GM18867 (cell line): ENCODE results near the gene WDR27.

Experiments used
- ATAC-seq: cut with Tn5 transposase; IDR thresholded peaks from one replicate; pipeline ENCODE4 v1.9.1; 2021; ENCODE audit warnings: mild to moderate bottlenecking, moderate library complexity; ENCODE audit not compliant: unreplicated experiment

The WDR27 gene

DNA sequence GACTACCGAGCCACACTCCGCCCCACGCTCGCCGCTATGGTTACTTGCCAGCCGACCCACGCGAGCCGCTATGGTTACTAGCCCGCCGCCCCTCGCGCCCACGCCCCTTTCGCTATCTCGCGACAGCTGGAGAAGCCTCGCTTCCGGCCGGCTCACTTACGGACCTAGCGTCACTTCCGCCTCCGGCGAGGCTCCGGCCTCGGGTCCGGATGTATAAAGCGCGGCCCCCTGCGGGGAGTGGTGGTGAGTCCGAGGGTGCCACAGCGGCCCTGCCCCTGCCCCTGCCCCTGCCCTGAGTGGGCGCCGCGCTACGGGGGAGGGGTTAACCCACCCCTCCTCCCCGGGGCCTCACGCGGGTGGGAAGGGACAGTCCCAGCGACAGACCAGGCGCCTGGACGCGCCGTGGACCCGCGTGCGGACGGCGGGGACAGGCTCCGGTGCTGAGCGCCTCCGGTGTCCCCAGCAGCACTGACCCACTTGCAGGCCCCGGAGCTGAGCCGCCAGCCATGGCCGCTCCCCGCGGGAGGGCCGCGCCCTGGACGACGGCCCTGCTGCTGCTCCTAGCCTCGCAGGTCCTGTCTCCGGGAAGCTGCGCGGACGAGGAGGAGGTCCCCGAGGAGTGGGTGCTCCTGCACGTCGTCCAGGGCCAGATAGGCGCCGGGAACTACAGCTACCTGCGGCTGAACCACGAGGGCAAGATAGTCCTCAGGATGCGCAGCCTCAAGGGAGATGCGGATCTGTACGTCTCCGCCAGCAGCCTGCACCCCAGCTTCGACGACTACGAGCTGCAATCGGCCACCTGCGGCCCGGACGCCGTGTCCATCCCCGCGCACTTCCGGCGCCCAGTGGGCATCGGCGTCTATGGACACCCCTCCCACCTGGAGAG lies at the start of gene WDR27, which contains the start of gene C6orf120:
TSS of gene WDR27 (minus strand) at position 76 of the 886 bp plus-strand sequence. CDS start 13,024 bp downstream, outside the sequence.
TSS of gene C6orf120 (plus strand) at position 173 of the 886 bp plus-strand sequence. CDS start at position 507, 334 bp downstream.
- peak; percentile 92 for ATAC-seq

DNA sequence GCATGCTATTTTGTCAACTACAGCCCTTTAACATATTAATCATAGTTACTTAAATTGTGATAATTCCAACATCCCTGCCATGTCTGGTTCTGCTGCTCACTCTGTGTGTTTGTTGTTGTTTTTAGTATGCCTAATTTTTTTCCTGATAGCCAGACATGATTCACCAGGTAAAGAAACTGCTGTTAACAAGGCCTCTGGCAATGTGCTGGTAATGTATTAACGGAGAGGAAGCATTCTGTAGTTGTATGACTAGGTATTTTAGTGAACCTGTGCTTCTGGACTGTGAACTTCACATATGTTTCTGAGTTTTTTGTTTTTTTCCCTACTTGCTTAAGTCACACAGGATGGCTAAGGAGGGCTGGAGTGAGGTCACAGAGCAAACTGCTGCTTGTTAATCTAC lies 44.7 kb upstream of the WDR27 start:
- ATAC-seq, result no peak

DNA sequence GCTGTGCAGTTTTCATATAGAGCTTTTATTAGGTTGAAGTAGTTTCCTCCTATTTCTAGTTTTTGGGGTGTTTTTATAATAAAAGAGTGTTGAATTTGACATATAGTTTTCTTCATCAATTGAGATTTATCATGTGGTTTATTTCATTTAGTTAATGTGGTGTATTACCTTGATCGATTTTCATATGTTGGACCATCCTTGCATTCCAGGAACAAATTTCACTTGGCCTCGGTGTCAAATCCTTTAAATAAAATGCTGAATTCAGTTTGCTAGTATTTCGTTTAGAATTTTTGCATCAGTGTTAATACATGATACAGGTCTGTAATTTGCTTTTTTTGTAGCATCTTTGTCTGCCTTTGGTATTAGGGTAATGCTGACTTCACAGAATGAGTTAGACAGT lies 43.6 kb upstream of the WDR27 start:
- no peak for ATAC-seq

DNA sequence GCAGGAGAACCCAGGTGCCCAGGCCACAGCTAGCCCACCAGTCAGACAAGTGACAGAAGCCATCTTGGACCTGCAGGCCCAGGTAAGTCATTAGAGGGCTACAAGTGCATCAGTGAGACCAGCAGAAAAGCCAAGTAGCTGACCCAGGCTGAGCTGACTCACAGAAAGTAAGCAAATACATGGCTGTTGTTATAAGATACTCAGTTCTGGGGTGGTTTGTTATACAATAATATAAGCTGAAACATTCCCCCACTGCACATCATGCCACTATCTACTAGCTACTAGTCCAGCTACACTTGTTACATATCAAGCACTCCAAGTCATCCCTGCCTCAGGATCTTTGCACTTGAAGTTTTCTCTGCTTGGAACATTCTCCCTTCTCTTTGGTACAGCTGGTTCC lies 39.5 kb upstream of the WDR27 start:
- ATAC-seq, result no peak

- ATAC-seq, result no peak
Measured at GRCh38 chr6:169738976-169739529, 37.2 kb upstream of the WDR27 start.

DNA sequence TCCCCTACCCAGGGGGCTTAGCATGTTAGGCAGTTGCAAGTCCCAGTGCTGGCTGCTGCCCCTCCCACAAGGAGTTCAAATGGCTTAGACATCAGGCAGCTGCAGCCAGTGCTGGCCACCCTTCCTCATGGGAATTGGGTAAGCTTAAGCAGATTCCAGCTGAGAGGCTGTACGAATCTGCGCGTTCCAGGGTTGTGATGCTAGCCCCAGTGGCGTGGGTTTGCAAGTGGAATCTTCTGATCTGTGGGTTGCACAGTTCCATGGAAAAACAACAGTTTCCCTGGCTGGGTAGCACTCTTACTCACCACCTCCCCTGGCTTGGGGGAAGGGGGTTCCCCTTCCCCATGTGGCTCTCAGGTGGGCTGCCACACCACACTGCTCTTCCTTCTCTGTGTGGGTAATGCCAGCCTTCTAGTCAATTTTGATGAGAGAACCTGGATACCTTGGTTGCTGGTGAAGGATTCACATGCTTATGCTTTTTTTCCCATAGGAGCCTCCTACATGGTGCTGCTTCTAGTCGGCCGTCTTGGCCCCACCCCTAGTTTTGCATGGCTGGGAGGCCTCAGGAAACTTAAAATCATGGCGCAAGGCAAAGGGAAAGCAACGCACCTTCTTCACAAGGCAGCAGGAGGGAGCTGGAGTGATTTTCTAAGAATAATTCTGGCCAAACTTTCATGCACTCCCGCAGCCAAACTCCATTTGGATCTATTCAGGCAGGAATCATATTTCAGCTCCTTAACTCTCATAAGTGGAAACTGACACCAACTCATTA lies 36.6 kb upstream of the WDR27 start:
- no peak for ATAC-seq

- no peak for ATAC-seq
Measured at GRCh38 chr6:169729961-169730360, 28.1 kb upstream of the WDR27 start.

- ATAC-seq, result no peak
Measured at GRCh38 chr6:169726963-169727362, 25.1 kb upstream of the WDR27 start.

DNA sequence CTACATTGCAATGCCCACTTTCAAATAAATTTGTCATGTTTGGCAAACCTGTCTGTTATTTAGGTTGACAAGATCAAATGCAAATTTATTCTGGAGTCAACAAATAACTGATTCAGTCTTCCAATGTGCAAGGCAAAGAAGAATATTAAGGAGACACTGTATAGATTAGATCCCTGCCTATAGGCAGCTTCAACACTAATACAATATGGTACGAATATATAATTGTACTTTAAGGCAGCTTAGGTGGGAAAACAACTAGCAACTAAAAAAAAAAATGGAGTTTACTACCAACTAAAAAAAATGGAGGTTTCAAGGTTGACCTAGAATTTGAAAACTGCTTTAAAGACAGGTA lies 24.2 kb upstream of the WDR27 start:
- no peak for ATAC-seq

DNA sequence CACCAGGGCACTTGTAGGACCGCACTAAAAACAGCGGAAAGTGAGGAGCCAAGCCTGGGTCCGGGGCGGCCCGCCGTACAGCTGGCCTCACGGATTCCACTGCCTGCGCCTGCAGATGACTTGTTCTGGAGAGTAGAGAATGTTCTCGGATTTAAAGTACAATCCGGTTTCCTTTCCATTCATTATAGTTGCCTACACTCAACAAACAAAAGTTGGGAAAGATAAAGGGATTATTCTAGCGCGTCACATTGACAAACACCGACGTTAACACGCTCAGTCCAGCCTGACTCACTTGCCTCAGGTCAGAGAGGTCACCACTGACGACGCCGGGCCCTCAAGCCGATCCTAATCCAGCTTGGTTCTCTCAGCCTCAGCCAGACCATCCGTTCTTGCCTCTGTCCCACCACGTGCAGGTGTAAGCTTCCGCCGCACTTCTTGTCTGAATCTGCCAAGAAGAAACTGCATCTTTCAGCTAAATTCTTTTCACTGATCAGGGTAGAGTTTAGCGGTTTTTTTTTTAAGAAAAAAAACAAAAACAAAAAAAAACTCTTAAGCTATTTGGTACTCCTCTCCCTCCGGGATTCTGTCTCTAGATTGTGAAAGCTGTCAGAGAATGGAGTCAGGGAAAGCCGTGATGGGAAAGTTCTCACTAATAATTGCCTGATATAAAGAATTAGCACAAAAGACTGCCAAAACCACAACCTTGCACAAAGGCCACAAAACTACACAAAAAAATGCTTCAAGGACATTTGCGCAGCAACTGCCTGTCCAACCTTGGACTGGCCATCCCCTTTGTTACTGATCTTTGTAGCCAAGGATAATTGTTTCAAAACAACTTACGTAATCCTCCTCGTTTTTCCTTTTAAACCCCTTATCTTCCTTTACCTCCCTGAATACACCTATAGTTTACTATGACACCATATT lies 23.6 kb upstream of the WDR27 start:
- ATAC-seq, result no peak

DNA sequence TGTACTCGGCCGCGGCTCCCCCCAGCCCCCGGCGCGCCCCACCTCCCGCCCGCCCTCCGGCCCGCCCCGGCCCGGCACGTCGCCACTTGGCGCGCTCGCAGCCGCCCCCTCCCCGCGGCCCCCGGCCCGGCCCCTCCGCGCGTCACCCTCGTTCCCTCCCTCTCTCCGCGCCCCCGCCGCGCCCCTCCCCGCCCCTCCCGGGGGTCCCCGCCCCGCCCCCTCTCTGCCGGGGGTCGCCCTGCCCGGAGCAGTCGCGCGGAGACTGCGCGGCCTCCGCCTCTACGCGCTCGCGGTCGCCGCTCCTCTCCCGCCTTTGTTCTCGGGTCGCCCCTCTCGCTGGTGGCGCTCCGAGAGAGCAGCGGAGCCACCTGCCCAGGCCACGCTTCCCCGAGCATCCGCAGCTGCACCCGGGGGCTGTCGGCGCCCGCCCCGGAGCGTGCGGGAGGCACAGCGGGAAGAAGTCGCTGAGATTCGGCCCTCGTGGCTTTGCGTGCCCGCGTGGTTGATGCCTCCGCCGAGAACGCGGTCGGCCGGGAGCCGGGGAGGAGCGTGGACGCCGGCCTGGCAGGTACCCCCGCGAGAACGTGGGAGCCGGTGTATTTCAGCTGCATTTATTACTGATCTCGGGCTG lies 22.8 kb upstream of the WDR27 start, which contains the start of gene PHF10:
TSS of gene PHF10 (minus strand) at position 7 of the 631 bp plus-strand sequence. CDS start 569 bp downstream, outside the sequence.
- ATAC-seq, result peak; percentile 46

DNA sequence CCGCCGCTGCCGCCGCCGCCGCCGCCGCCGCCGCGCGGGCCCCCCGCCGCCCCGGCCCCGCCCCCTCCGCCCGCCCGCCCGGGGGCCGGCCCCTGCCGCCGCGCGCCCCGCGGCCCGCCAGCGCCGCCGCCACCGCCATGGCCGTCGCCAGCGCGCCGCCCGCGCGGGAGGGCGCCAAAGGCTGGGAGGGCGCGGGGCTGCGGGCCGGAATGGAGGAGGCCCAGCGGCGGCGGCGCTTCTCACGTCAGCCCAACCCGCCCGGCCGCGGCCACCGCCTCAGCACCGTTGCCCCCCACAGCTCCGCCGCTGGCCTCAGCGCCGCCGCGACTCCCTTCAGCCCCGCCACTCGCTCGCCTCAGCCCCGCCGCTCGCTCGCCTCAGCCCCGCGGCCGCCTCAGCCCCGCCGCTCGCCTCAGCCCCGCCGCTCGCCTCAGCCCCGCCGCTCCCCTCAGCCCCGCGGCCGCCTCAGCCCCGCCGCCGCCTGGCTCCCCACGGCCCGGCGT lies 22.2 kb upstream of the WDR27 start:
- ATAC-seq, result peak; percentile 45

- peak; percentile 35 for ATAC-seq
Measured at GRCh38 chr6:169723200-169723909, 21.5 kb upstream of the WDR27 start.

- ATAC-seq, result peak; percentile 16
Measured at GRCh38 chr6:169722362-169723199, 20.8 kb upstream of the WDR27 start.

GRCh38 chr6:169720207-169720855 lies 18.5 kb upstream of the WDR27 start:
- no peak for ATAC-seq

DNA sequence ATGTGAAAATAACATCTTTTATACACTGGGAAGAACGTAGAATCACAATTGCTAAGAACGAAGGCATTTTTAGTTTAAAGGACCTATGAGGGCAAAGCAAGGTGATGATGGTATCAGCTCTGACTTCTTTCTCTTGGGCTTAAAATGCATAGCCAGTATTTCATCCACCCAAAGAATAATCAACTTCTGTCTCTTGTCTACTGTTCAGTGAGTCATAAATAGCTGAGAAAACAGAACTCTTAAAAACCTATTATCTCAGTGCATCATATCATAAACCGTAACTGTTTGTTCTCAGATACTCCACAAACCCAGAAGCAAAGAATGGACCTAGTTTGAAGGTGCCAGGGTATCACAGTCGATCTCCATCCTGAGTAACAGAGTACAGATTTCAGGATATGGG lies 17.3 kb upstream of the WDR27 start:
- ATAC-seq, result no peak

DNA sequence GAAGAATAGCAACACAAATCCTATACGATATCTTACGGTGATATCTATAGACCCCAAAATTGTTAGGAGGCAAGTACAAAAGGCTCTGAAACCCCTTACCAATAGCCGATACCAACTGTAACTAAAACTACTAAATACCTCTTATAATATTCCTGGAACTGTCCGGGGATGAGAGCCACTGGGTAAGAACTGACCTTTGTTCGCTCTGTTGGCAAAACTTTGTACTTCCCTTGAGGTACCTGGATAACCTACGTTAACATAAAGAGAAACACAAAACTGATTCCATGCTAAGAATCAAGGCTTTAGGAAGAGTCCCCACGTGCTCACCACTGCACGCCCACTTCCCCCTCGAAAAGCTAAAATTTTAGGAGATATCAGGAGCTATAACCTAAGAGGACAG lies 12.8 kb upstream of the WDR27 start:
- no peak for ATAC-seq

DNA sequence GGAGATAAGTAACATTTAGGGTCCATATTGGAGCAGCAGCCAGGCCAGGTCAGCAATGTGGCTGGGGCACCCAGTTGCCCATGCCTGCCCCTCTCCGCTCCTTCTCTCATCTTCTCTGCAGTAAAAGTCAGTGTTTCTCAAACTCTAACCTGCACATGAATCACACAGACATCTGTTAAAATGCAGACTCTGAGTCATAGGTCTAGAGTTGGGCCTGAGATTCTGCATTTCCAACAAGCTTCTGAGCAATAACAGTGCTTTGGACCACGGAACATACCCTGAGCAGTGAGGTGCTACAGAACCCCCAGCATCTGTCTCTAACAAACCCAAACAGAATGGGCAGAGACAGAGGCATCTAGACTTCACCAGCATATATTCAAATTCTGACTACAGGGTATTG lies 12.3 kb upstream of the WDR27 start:
- ATAC-seq, result no peak
